Muscle of leg (tissue), 11 donors: ENCODE results near the gene SDR9C7. TPM values are rescaled to one million over a fixed set of nuclear protein-coding genes. Genes with fewer than 3 reads are reported as not detected.
"Not testable (repeated sequence)": the region's sequence is repeated elsewhere in the genome, so short reads cannot be mapped to it uniquely, and the experiment has no call there.

Experiments
- DNase-seq: peaks from one replicate; pipeline ENCODE4 v3.0.0; 2013
- H3K27ac ChIP-seq: one replicate; pipeline ENCODE4 v1.5.1; 2013; ENCODE audit warnings: mild to moderate bottlenecking, low read length, control low read depth
- H3K27me3 ChIP-seq: one replicate; pipeline ENCODE4 v1.6.1; 2013; ENCODE audit warnings: low read length; ENCODE audit not compliant: control insufficient read depth, insufficient read depth
- H3K36me3 ChIP-seq: one replicate; pipeline ENCODE4 v1.6.1; 2013; ENCODE audit warnings: low read length; ENCODE audit not compliant: control insufficient read depth, insufficient read depth
- H3K4me1 ChIP-seq: one replicate; pipeline ENCODE4 v1.6.1; 2013; ENCODE audit warnings: low read length; ENCODE audit not compliant: control insufficient read depth, insufficient read depth
- H3K4me3 ChIP-seq: one replicate; pipeline ENCODE4 v1.5.1; 2013; ENCODE audit warnings: low read length, control low read depth
- H3K9me3 ChIP-seq: replicated peaks from 2 replicates; pipeline ENCODE4 v1.6.1; 2013; ENCODE audit warnings: low read depth, low read length; ENCODE audit not compliant: control insufficient read depth
- WGBS: methylation state at CpG from one replicate; pipeline ENCODE4 v1.1.5; 2013; ENCODE audit warnings: missing lambda C conversion rate; ENCODE audit not compliant: insufficient coverage; 5-methylcytosine and 5-hydroxymethylcytosine counted together
- polyA plus RNA-seq, 8 donors: library from polyadenylated mRNA; unstranded; fragments of 120-200 nt; gene quantifications; one replicate each; pipeline versions ENCODE4 v1.2.1 to v1.2.3, GENCODE V29; 2013; ENCODE audit warnings: inconsistent platforms in 1 of 8, low replicate concordance in 1 of 8; ENCODE audit not compliant: insufficient read length in 8 of 8, insufficient read depth in 1 of 8
- total RNA-seq: library from RNA; stranded (reverse); fragments of 120-200 nt; gene quantifications from one replicate; pipeline ENCODE4 v1.2.4, GENCODE V29; 2013

The SDR9C7 gene
- total and polyA plus RNA-seq, 9 donors, result 0.17 to 0.59 (median 0.23) TPM

DNA sequence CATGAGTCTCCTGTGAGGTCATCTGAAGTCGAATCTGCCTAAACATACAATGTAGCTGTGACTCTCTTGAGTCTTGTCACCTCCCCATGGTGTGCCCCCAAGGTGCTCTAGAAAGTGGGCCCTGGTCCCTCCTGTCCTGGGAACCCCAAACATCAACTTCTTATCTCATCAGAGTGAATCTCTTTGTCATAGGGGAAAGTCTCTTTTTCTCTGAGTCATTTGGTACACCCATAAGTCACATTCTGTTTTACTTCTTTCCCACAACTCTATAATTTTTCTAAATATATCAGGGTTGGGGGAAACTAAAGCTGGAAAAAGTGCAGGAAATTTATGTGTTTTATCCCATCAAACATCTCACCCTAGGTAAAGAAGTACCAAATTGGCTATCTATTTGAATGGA lies 12.9 kb downstream of the SDR9C7 start:
- no peaks in the 10 kb centered on the region for H3K4me1 ChIP-seq
- H3K36me3 ChIP-seq, result no peaks in the 10 kb centered on the region
- no peaks in the 10 kb centered on the region for H3K9me3 ChIP-seq
- H3K27me3 ChIP-seq, result no peaks in the 10 kb centered on the region
- no peak for DNase-seq
- no peak overlapping the region for H3K27ac ChIP-seq
- WGBS, result no CpG with 5 or more reads among the region's 1 CpG
- H3K4me3 ChIP-seq, result no peak overlapping the region

- not testable (repeated sequence) for H3K4me1 ChIP-seq, DNase-seq, H3K27me3 ChIP-seq, H3K9me3 ChIP-seq, H3K27ac ChIP-seq, H3K4me3 ChIP-seq, H3K36me3 ChIP-seq
- WGBS, result no CpG with 5 or more reads among the region's 3 CpGs
These were observed 16.1 kb downstream of the SDR9C7 start for GRCh38 chr12:56918139-56918538.

DNA sequence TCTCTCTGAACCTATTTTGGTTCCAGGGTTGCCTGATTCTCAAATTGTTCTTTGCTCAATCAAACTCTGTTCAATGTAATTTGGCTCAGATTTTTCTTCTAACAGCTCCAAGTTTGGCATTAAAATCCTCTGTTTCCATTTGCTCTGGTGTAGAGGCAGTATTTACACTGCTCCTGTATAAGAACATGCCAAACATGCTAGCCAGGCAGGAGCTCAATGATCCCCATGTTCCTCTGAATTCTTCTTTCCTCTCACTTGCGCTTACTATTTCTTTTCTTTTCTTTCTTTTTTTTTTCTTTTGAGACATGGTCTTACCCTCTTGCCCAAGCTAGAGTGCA lies 17.2 kb downstream of the SDR9C7 start:
- no peak overlapping the region for H3K4me3 ChIP-seq
- no peaks in the 10 kb centered on the region for H3K9me3 ChIP-seq
- DNase-seq, result peak; percentile 13

GRCh38 chr12:56916296-56916995 lies 17.8 kb downstream of the SDR9C7 start:
- Histone ChIP-seq H3K36me3 (no peaks in the 10 kb centered on the region), H3K27me3 (no peaks in the 10 kb centered on the region), H3K4me1 (no peaks in the 10 kb centered on the region), H3K27ac (no peak overlapping the region), H3K4me3 (no peak overlapping the region), H3K9me3 (no peaks in the 10 kb centered on the region)
- WGBS, result no CpG with 5 or more reads among the region's 4 CpGs
- DNase-seq, result no peak

More for the DNA sequence above, 17.2 kb downstream of the SDR9C7 start:
- no peak overlapping the region for H3K27ac ChIP-seq
- H3K36me3 ChIP-seq, result no peaks in the 10 kb centered on the region
- no peaks in the 10 kb centered on the region for H3K4me1 ChIP-seq
- WGBS, result 92% methylated on average over 1 of the region's 1 CpG
- H3K27me3 ChIP-seq, result no peaks in the 10 kb centered on the region

- 75% methylated on average over 2 of the region's 3 CpGs for WGBS
- Histone ChIP-seq H3K9me3 (peaks cover 3% of the 10 kb centered on the region), H3K27ac (no peak overlapping the region), H3K4me1 (no peaks in the 10 kb centered on the region), H3K4me3 (no peak overlapping the region), H3K36me3 (no peaks in the 10 kb centered on the region), H3K27me3 (no peaks in the 10 kb centered on the region)
- no peak for DNase-seq
These were observed 19.5 kb downstream of the SDR9C7 start for GRCh38 chr12:56914724-56915123.

- DNase-seq, result no peak
- no peak overlapping the region for H3K4me3 ChIP-seq
These were observed 20.0 kb downstream of the SDR9C7 start for GRCh38 chr12:56914256-56914655.

GRCh38 chr12:56909403-56909802 lies 24.8 kb downstream of the SDR9C7 start:
- not testable (repeated sequence) for DNase-seq, H3K27me3 ChIP-seq, H3K4me3 ChIP-seq, H3K27ac ChIP-seq, H3K4me1 ChIP-seq, H3K36me3 ChIP-seq
- H3K9me3 ChIP-seq, result peaks cover 13% of the 10 kb centered on the region
- WGBS, result 38% methylated on average over 1 of the region's 2 CpGs

More at GRCh38 chr12:56914256-56914655, 20.0 kb downstream of the SDR9C7 start:
- no peaks in the 10 kb centered on the region for H3K36me3 ChIP-seq
- H3K9me3 ChIP-seq, result peaks cover 6% of the 10 kb centered on the region
- H3K27ac ChIP-seq, result no peak overlapping the region
- no peaks in the 10 kb centered on the region for H3K4me1 ChIP-seq
- H3K27me3 ChIP-seq, result no peaks in the 10 kb centered on the region

DNA sequence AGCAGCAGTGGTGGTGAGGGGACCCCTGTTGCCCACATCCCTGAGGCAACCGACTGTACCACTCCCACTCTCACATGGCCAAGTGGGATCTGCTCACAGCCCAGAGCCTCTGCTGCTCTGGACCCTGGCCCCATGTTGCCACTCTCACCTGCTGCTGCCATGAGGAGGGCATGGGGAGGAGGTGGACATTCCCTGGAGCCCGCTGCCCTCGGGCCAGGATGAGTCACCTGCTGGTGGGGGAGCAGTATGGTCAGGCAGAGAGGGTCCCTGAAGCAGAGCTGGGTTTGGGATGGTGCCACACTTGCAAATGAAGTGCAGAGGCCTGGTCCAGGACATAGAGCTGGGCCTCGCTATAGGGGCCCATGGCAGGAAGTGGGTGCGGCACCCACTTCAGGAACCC lies 26.1 kb downstream of the SDR9C7 start:
- Histone ChIP-seq H3K36me3 (no peaks in the 10 kb centered on the region), H3K4me1 (no peaks in the 10 kb centered on the region), H3K27me3 (no peaks in the 10 kb centered on the region), H3K4me3 (no peak overlapping the region), H3K27ac (no peak overlapping the region), H3K9me3 (peaks cover 13% of the 10 kb centered on the region)
- 76% methylated on average over 4 of the region's 5 CpGs for WGBS
- DNase-seq, result no peak

DNA sequence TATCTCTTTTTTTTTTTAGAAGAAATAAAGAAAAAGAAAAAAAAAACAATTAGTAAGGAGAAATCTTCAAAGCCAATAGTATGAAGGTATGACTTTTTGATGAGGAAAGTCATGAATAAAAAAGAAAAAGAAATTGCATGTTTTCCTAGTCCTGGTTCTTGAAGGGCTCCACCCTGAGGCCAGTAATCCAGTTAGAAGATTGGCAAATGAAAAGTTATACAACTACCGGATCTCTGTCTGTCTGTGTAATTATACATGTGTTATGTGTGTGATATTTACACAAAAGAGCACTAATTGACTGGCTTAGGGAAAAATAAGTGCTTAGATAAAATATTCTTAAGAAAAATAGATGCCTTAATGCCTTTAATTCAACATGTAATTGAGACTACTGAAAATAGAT lies 28.4 kb downstream of the SDR9C7 start:
- peaks cover 22% of the 10 kb centered on the region for H3K9me3 ChIP-seq
- H3K4me1 ChIP-seq, result no peaks in the 10 kb centered on the region
- no peak for DNase-seq
- no peak overlapping the region for H3K27ac ChIP-seq
- WGBS, result no CpG with 5 or more reads among the region's 1 CpG
- no peak overlapping the region for H3K4me3 ChIP-seq
- no peaks in the 10 kb centered on the region for H3K36me3 ChIP-seq
- no peaks in the 10 kb centered on the region for H3K27me3 ChIP-seq

DNA sequence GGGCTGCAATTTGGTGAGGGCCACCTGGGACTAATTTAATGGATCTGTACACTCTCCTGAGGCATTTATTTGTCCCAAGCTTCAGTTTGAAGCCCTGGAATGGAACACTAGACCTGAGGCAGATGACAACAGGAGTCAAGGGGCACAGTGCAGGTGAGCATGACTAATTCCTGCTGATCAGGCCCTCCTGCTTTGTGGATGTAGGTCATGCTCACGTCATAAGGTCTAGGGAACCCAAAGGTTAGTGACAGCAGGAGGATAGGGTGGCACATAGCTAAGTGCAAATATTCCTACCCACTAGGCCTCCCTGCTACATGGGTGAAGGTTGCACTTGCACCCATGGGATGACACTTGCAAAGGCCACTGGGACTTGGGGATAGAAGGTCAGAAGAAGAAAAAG lies 30.8 kb downstream of the SDR9C7 start:
- WGBS, result 75% methylated on average over 1 of the region's 1 CpG
- Histone ChIP-seq H3K9me3 (peaks cover 22% of the 10 kb centered on the region), H3K36me3 (no peaks in the 10 kb centered on the region), H3K4me1 (no peaks in the 10 kb centered on the region), H3K27me3 (no peaks in the 10 kb centered on the region), H3K4me3 (no peak overlapping the region), H3K27ac (no peak overlapping the region)
- no peak for DNase-seq

DNA sequence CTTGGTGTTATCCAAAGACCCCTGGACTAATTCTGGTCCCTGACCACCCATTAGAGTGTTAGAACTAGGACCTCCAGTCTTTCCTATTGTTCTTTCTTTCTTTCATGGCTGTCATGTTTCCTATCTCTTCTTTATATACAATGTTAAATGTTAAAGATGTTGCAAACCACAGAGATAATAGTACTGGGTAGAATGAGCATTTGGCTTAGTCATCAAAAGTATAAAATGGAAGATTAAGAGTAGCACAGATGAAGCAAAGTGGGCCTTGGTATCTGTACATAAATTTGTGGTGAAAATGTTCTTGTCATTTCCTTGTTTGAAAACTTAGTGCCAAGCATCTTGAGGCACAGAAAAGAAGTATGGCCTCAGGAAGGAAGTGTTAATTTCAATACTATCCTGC lies 32.9 kb downstream of the SDR9C7 start:
- not testable (repeated sequence) for DNase-seq, H3K36me3 ChIP-seq, H3K4me1 ChIP-seq, H3K27me3 ChIP-seq, H3K4me3 ChIP-seq, H3K27ac ChIP-seq
- H3K9me3 ChIP-seq, result peaks cover 21% of the 10 kb centered on the region
